Ovary (tissue), 9 donors: ENCODE measurements around the gene TRIB2. TPM values are rescaled to one million over a fixed set of nuclear protein-coding genes. Genes with fewer than 3 reads are reported as not detected.

Source experiments
- DNase-seq, 5 donors: peaks; one replicate each; pipeline ENCODE4 v3.0.0-alpha.2; 2019 to 2020
- H3K27ac ChIP-seq, 2 donors: fragments of 200-600 bp; one replicate each; pipeline versions ENCODE4 v1.5.1 to v1.8.0; 2019 to 2022
- H3K27me3 ChIP-seq: fragments of 200-600 bp; one replicate; pipeline ENCODE4 v1.8.0; 2022
- H3K36me3 ChIP-seq: fragments of 200-600 bp; sonication (generic); one replicate; pipeline ENCODE4 v1.5.1; 2019
- H3K4me1 ChIP-seq: one replicate; pipeline ENCODE4 v1.8.1; 2013; ENCODE audit warnings: mild to moderate bottlenecking, moderate library complexity; ENCODE audit not compliant: insufficient read depth
- H3K4me3 ChIP-seq: fragments of 200-600 bp; sonication (generic); one replicate; pipeline ENCODE4 v1.5.1; 2017
- H3K9me3 ChIP-seq, 2 donors: fragments of 200-600 bp in 1 of 2; sonication (generic) in 1 of 2; one replicate each; pipeline versions ENCODE4 v1.5.1 to v1.8.1; 2013 to 2019; ENCODE audit warnings: mild to moderate bottlenecking in 1 of 2, moderate library complexity in 1 of 2
- EP300 ChIP-seq: sonication (generic); formaldehyde crosslinking; IDR thresholded peaks from one replicate; pipeline ENCODE4 v1.6.1; 2017; ENCODE audit warnings: antibody characterized with exemption
- POLR2A ChIP-seq: fragments of 450-650 bp; IDR thresholded peaks from one replicate; pipeline ENCODE4 v1.6.1; 2017; ENCODE audit warnings: antibody characterized with exemption, mild to moderate bottlenecking, moderate library complexity
- WGBS, 3 donors: extraction: QIAGEN DNeasy Blood & Tissue Kit in 1 of 3; methylation state at CpG; one replicate each; pipeline versions ENCODE4 v1.1.5 to v1.1.7; 2013 to 2017; 5-methylcytosine and 5-hydroxymethylcytosine counted together
- intact Hi-C, 4 donors: fragments of 100-400 bp; cut with DNase I; formaldehyde crosslinking; loops; one replicate each; pipeline versions ENCODE4 v1.11.0 to v1.15.1; 2022 to 2023
- polyA plus RNA-seq, 2 donors: library from polyadenylated mRNA; stranded (reverse); fragments of 200-250 nt in 1 of 2; fragments of 350-450 nt in 1 of 2; fragmentation: Illumina TruSeq in 1 of 2; extraction: RNeasy Lipid Tissue Mini Kit (QIAGEN cat#74804) in 1 of 2; gene quantifications; one replicate each; pipeline ENCODE4 v1.2.3, GENCODE V29; 2013 to 2014
- total RNA-seq, 7 donors: library from RNA; depleted of rRNA in 2 of 7; stranded (reverse); fragments of >200 nt in 2 of 7; fragmentation: NEBNext Ultra II Directional in 3 of 7; extraction: Animal tissue kit (Norgen Biotek cat#: 25700) in 3 of 7; gene quantifications; one replicate each; pipeline versions ENCODE4 v1.1.0 to v1.2.4, GENCODE V29; 2016 to 2023
- TF ChIP-seq, protein P1 (sequence below), 3 donors: fragments of 450-650 bp in 2 of 3; fragments of 200-600 bp in 1 of 3; IDR thresholded peaks; one replicate each; pipeline versions ENCODE4 v1.5.1 to v1.8.0; 2016 to 2022; ENCODE audit warnings: antibody characterized with exemption in 3 of 3, mild to moderate bottlenecking in 1 of 3
- donor health status: DM: no; HTN: no; CAD: no; lungs with moderate emphysema.
- donor health status: DM: no; HTN: no; CAD: no.
- donor health status: Bipolar disorder and iron deficiency.
- donor health status: DM: yes; HTN: yes; CAD: no.
- donor health status: DM: no; HTN: no; CAD: no.
- donor health status: DM: yes; HTN: yes; CAD: no.

Gene TRIB2
- total and polyA plus RNA-seq, 9 donors: 60.4 to 209 (median 94.7) TPM

- Histone ChIP-seq H3K4me1 (peaks cover 3% of the 10 kb centered on the region), H3K27me3 (no peaks in the 10 kb centered on the region), H3K9me3 (no peaks in the 10 kb centered on the region), H3K4me3 (no peak overlapping the region), H3K27ac (no peak overlapping the region), H3K36me3 (no peaks in the 10 kb centered on the region)
- 5 to 8% (median 6%) methylated on average over 5 of the region's 5 CpGs for WGBS, 3 donors
- peak in 1 of 5 donors; percentile 44 for DNase-seq
- no peak for TF ChIP-seq EP300
- no peak for TF ChIP-seq POLR2A
- TF ChIP-seq, protein P1, sequence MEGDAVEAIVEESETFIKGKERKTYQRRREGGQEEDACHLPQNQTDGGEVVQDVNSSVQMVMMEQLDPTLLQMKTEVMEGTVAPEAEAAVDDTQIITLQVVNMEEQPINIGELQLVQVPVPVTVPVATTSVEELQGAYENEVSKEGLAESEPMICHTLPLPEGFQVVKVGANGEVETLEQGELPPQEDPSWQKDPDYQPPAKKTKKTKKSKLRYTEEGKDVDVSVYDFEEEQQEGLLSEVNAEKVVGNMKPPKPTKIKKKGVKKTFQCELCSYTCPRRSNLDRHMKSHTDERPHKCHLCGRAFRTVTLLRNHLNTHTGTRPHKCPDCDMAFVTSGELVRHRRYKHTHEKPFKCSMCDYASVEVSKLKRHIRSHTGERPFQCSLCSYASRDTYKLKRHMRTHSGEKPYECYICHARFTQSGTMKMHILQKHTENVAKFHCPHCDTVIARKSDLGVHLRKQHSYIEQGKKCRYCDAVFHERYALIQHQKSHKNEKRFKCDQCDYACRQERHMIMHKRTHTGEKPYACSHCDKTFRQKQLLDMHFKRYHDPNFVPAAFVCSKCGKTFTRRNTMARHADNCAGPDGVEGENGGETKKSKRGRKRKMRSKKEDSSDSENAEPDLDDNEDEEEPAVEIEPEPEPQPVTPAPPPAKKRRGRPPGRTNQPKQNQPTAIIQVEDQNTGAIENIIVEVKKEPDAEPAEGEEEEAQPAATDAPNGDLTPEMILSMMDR (IDR thresholded peaks at IDR 0.05): no peak
- intact Hi-C loops: no loop called here
These were observed 32.2 kb upstream of the TRIB2 start for GRCh38 chr2:12684471-12684936.

GRCh38 chr2:12685145-12685544, 31.6 kb upstream of the TRIB2 start:
- no peak for DNase-seq
- Histone ChIP-seq H3K4me1 (peaks cover 3% of the 10 kb centered on the region), H3K27ac (no peak overlapping the region), H3K9me3 (no peaks in the 10 kb centered on the region), H3K36me3 (no peaks in the 10 kb centered on the region), H3K4me3 (no peak overlapping the region), H3K27me3 (no peaks in the 10 kb centered on the region)
- intact Hi-C loops: no loop called here
- WGBS, 3 donors: 80 to 97% (median 97%) methylated on average over 3 of the region's 3 CpGs
- TF ChIP-seq, protein P1 (IDR thresholded peaks at IDR 0.05): no peak
- TF ChIP-seq POLR2A (no peak), EP300 (no peak)

GRCh38 chr2:12685956-12686355, 30.8 kb upstream of the TRIB2 start:
- Histone ChIP-seq H3K9me3 (no peaks in the 10 kb centered on the region), H3K27ac (no peak overlapping the region), H3K4me1 (peaks cover 3% of the 10 kb centered on the region), H3K27me3 (no peaks in the 10 kb centered on the region), H3K36me3 (no peaks in the 10 kb centered on the region), H3K4me3 (no peak overlapping the region)
- intact Hi-C loops: no loop called here
- 95 to 97% (median 96%) methylated on average over 6 of the region's 6 CpGs for WGBS, 3 donors
- TF ChIP-seq EP300 (no peak), POLR2A (no peak)
- TF ChIP-seq, protein P1 (IDR thresholded peaks at IDR 0.05): no peak
- DNase-seq: no peak

GRCh38 chr2:12686708-12687283, 29.9 kb upstream of the TRIB2 start:
- intact Hi-C loops: no loop called here
- H3K4me1 ChIP-seq: peaks cover 3% of the 10 kb centered on the region
- WGBS, 3 donors: 69 to 85% (median 79%) methylated on average over 7 of the region's 7 CpGs
- H3K27me3 ChIP-seq: no peaks in the 10 kb centered on the region
- no peak overlapping the region for H3K4me3 ChIP-seq
- no peak overlapping the region for H3K27ac ChIP-seq
- no peak for DNase-seq
- no peaks in the 10 kb centered on the region for H3K9me3 ChIP-seq
- TF ChIP-seq, protein P1 (IDR thresholded peaks at IDR 0.05): no peak
- TF ChIP-seq EP300 (no peak), POLR2A (no peak)
- H3K36me3 ChIP-seq: no peaks in the 10 kb centered on the region
